Choroid plexus epithelial cell (primary cell): Measurements from ENCODE around the gene LGALS7B.
"Not testable (repeated sequence)": the region's sequence is repeated elsewhere in the genome, so short reads cannot be mapped to it uniquely, and the experiment has no call there.

Experiments used
- DNase-seq: peaks from one replicate; pipeline ENCODE4 v3.0.0-alpha.2; 2010; ENCODE audit warnings: low read depth
- H3K4me3 ChIP-seq: 2 replicates; pipeline ENCODE4 v1.5.1; 2011; ENCODE audit warnings: low read depth, mild to moderate bottlenecking, control low read depth, low read length, moderate library complexity
- CTCF ChIP-seq: conservative IDR thresholded peaks from 2 replicates; pipeline ENCODE4 v1.5.1; 2011; ENCODE audit warnings: low read depth, mild to moderate bottlenecking, control low read depth, inconsistent platforms, low read length, moderate library complexity

Gene LGALS7B

DNA sequence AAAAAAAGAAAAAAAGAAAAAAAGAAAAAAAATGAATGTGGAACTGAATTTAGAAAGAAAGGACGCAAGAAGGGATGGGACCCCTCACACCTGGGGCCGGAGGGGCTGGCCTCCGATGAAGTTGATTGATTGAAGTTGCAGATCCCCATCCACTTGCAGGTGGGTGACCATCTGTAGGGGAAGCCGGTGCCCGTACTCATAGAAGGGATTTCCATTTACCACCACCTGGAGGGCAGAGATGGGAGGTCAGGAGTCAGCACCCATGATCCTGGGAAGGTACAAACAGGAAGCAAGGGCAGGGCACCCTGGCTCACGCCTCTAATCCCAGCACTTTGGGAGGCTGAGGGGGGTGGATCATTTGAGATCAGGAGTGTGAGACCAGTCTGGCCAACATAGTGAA is 17.4 kb downstream of the LGALS7B start:
- no peak for TF ChIP-seq CTCF
- no peak for DNase-seq

GRCh38 chr19:38807374-38808098 is 18.5 kb downstream of the LGALS7B start:
- DNase-seq, H3K4me3 ChIP-seq: not testable (repeated sequence)

More for the DNA sequence above, 17.4 kb downstream of the LGALS7B start:
- H3K4me3 ChIP-seq, result no peak overlapping the region

GRCh38 chr19:38808741-38809140 is 19.7 kb downstream of the LGALS7B start:
- DNase-seq, result no peak
- H3K4me3 ChIP-seq, result no peak overlapping the region

DNA sequence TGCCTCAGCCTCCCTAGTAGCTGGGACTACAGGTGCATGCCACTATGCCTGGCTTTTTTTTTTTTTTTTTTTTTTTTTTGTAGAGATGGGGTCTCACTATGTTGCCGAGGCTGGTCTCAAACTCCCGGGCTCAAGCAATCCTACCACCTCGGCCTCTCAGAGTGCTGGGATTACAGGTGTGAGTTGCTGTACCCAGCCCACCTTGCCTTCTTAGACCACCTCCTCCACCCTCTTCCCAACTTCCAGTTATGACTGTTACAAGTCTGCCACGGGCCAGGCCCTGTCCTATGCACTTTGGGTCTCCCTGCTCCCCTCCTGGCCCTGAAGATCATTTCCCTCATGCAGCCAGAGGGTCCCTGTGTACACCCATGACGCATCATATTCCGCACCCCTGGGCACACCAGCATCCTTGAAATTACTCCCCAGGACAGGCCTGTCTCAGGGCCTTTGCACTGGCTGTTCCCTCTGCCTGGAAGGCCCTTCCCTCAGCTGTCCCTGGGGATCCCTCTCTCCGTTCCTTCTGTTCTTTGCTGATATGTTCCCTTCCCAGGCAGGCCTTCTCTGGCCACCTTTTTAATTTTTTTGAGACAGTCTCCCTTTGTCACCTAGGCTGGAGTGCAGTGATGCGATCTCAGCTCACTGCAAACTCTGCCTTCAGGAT is 20.7 kb downstream of the LGALS7B start:
- DNase-seq, result no peak
- TF ChIP-seq CTCF, result no peak

More at GRCh38 chr19:38808741-38809140, 19.7 kb downstream of the LGALS7B start:
- TF ChIP-seq CTCF, result no peak

DNA sequence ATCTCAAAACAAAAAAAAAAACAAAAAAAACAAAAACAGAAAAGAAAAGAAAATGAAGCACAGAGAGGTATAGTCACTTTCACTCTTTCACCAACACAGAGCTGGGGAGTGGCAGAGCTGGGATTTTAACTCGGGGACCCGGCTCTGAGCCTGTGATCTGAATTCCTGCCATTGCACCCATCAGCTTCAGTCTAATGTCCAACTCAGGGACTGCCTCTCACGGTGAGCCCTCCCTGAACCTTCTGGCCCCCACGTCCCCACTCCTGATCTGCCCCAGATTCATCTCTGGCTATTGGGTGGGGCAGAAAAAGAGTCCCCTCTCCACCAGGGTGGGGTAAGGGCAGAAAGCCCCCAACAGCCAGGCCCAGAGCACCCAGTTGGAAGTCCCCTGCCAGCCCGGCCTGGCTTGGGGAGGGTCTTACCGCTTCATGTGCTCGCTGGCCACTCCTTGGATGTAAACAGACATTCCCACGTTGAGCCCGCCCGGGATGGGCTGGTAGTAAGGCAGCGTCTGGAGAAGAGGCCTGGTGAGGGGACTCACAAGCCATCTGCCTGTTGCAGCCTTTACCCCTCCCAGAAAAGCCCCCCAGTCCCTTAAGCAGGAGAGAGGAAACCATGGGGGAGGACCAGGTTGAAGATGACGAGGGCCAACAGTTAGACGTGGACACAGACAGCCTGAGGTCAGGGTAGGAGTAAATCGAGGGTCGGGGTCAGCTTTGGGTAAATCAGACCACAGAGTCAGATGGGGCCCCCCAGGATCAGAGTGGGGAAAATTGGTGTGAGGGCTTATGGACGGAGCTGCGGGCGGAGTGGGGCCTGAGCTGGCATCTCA is 23.2 kb downstream of the LGALS7B start:
- no peak for TF ChIP-seq CTCF
- DNase-seq, result no peak
- H3K4me3 ChIP-seq, result no peak overlapping the region

More for the DNA sequence above, 20.7 kb downstream of the LGALS7B start:
- no peak overlapping the region for H3K4me3 ChIP-seq

GRCh38 chr19:38812841-38813320 is 23.9 kb downstream of the LGALS7B start, which contains the start of gene LGALS4:
TSS of gene LGALS4 (minus strand) at chr19:38812945. CDS start at chr19:38812886, 59 bp downstream.
- no peak for DNase-seq
- TF ChIP-seq CTCF, result no peak
- H3K4me3 ChIP-seq, result no peak within 1 kb of the TSS

DNA sequence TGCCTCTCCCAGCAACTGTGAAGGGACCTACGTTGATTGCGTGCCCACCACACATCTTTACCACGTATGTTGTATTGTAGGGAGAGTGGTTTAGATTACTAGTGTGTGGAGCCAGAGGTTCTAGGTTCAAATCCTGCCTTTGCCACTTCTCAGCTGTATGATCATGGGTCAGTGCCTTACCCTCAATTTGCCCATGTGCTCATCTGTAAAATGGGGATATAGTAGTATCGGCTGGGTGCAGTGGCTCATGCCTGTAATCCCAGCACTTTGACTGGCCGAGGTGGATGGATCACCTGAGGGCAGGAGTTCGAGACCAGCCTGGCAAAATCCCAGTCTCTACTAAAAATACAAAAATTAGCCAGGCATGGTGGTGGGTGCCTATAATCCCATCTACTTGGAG is 24.3 kb downstream of the LGALS7B start:
- H3K4me3 ChIP-seq, result no peak overlapping the region
- DNase-seq, result no peak
- TF ChIP-seq CTCF, result no peak

DNA sequence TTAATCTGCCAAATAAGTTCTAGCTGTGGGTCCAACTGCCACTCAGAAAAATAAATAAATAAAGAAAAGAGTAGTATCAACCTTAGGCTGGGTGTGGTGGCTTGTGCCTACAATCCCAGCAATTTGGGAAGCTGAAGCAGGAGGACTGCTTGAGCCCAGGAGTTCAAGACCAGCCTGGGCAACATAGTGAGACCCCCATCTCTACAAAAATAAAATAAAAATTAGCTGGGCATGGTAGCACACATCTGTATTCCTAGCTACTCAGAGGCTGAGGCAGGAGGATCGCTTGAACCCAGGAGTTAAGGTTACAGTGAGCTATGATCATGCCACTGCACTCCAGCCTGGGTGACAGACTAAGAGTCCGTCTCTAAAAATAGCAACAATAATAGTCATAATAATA is 24.9 kb downstream of the LGALS7B start:
- not testable (repeated sequence) for H3K4me3 ChIP-seq, DNase-seq
